Stimulated activated CD8-positive, alpha-beta memory T cell treated with anti-CD3 and anti-CD28 coated beads, Interleukin-15, amount 100 ng/mL, for 1 hour (primary cell): ENCODE data around the gene SLC12A3.
A peak's percentile ranks its signal among the peaks of the same experiment; 100 is the strongest.
"Not testable (repeated sequence)": the region's sequence is repeated elsewhere in the genome, so short reads cannot be mapped to it uniquely, and the experiment has no call there.

Source experiments
- DNase-seq: peaks from one replicate; pipeline ENCODE4 v3.0.0-alpha.2; 2020; ENCODE audit warnings: low read depth

SLC12A3 gene

GRCh38 chr16:56919099-56919800 is 54.2 kb downstream of the SLC12A3 start:
- no peak for DNase-seq

GRCh38 chr16:56921571-56921970 is 56.6 kb downstream of the SLC12A3 start:
- DNase-seq, result no peak

- no peak for DNase-seq
These were observed 58.6 kb downstream of the SLC12A3 start for GRCh38 chr16:56923481-56924091.

DNA sequence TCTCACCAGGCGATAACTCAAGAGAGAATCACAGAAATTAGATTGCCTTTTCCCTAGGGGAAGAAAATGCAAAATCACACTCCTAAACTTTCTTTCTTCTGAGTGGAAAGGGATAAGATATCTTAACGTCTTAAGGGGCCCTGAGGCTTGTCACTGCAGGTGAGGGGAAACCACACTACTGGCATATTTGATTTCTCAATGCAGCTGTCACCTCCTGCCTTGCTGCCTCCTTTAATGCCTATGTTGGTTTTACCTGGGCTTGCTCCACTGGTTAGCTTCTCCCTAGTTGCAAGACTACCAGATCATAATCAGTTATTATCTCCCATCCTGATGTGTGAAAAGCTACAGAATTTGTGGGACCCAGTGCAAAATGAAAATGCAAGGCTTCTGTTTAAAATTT is 62.5 kb downstream of the SLC12A3 start:
- no peak for DNase-seq

DNA sequence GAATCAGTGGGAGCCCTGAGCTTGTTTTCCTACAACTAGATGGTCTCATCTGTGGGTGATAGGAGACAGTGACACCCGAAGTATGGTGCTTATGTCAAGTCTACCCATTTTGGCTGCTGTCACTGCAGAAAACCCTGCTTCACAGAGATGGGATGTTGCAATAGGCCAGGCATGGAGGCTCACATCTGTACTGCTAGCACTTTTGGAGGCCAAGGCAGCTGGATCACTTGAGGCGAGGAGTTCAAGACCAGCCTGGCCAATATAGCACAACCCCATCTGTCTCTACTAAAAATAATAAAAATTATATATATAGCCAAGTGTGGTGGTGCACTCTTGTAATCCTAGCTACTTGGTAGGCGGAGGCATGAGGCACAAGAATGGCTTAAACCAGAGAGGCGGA is 64.6 kb downstream of the SLC12A3 start:
- no peak for DNase-seq

GRCh38 chr16:56930486-56931270 is 65.7 kb downstream of the SLC12A3 start:
- DNase-seq, result no peak

GRCh38 chr16:56931271-56931891 is 66.4 kb downstream of the SLC12A3 start:
- no peak for DNase-seq

DNA sequence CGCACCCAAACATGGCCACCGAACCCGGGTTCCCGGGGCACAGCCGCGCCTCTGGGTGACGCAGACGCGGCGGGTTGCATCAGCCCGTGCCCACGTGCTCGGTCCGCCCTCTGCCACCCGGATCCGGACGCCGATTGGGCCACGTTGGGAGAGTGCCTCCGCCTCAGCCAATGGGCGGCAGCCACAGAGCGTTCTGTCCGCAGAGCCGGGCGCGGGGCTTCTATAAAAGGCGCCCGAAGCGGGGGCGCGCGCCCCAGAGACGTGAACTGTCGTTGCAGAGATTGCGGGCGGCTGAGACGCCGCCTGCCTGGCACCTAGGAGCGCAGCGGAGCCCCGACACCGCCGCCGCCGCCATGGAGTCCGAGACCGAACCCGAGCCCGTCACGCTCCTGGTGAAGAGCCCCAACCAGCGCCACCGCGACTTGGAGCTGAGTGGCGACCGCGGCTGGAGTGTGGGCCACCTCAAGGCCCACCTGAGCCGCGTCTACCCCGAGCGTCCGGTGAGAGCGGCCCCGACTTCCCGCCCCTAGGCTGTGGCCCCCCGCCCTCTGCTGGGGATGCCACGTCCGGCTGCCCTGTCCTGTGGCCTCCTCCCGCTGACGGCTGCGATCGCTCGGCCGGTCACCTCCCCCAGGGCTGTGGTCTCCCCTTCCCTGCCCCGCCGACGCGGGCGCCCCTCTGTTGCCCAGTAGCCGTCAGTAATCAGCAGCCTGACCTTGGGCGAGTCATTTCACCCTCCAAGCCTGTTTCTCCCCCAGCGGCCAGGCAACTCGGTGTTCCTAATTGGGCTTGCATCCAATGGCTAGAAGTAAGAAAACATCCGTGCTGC is 67.1 kb downstream of the SLC12A3 start, which contains the start of gene HERPUD1:
Gene HERPUD1, plus strand, starts transcription at position 251 of the 829 bp plus-strand sequence. Its CDS starts 103 bp downstream, at position 354.
- peak; percentile 95 for DNase-seq

DNA sequence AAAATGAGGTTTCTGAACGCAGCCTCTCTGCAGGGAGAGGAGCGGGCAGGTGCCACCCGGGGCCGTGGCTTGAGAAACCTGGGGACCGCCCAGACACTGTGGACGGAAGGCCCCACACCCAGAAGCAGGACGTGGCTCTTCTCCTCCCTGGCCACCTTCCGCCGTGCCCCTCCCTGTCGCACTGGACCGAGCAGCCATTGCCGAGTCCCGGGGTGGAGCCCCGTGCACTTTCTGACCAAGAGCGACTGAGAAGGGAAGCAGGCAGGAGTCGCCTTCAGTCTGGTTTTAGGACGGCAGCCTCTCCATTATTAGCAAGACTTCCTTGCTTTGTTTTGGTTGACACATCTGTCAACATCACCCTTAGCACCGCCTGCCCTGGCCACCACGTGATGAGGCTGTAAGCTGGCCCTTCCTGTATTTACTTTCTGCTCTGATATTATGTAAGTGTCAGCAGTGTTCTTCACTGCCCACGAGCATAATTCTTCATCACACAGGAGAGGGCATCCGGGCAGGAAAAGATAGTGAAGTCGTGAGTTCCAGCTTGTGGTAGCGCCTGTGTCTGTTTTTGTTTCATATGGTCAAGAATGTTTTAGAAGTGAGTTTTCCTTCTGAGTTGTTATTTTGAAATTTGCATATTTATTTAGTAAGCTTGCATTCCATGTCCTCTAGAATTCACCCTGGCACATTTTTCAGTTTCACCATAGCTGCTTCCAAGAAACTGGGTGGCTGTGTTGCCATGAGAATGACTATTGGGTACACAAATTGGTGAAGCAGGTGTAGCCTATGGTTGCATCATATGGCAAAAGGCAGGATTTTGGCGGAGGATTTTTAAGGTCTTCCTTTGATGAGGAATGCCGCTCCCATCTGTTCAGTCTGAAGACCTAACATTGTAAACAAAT is 68.0 kb downstream of the SLC12A3 start:
- DNase-seq, result peak; percentile 13

- no peak for DNase-seq
These were observed 69.0 kb downstream of the SLC12A3 start for GRCh38 chr16:56933828-56934598.

DNA sequence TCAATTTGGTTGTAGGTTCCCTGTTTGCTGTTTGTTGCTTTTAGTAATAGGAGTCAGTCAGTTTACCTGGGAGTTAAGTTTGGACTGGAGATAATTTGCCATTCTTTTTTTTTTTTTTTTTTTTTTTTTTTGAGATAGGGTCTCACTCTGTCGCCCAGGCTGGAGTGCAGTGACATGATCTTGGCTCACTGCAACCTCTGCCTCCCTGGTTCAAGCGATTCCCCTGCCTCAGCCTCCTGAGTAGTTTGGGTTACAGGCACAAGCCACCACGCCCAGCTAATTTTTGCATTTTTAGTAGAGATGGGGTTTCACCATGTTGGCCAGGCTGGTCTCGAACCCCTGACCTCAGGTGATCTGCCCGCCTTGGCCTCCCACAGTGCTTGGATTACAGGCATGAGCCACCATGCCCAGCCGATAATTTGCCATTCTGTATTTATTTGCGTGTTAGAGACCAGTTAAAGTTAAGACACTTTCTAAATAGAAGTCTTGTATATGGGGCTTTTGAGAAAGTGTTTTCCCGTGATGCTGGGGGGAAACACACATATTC is 69.7 kb downstream of the SLC12A3 start:
- DNase-seq, result not testable (repeated sequence)

DNA sequence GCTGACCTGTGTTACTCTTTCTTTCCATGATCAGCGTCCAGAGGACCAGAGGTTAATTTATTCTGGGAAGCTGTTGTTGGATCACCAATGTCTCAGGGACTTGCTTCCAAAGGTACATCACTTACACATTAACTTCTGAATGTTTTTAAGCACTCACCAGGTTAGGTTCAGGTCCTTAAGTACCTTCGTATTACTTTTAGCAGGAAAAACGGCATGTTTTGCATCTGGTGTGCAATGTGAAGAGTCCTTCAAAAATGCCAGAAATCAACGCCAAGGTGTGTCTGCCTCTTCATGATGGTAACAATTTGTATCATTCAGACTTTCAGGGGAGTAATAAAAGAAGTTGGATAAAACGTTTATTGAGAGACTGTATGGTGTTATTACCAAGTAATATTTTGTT is 70.2 kb downstream of the SLC12A3 start:
- no peak for DNase-seq

GRCh38 chr16:56936491-56936890 is 71.5 kb downstream of the SLC12A3 start:
- DNase-seq, result no peak

- DNase-seq, result no peak
These were observed 71.9 kb downstream of the SLC12A3 start for GRCh38 chr16:56936950-56937349.

DNA sequence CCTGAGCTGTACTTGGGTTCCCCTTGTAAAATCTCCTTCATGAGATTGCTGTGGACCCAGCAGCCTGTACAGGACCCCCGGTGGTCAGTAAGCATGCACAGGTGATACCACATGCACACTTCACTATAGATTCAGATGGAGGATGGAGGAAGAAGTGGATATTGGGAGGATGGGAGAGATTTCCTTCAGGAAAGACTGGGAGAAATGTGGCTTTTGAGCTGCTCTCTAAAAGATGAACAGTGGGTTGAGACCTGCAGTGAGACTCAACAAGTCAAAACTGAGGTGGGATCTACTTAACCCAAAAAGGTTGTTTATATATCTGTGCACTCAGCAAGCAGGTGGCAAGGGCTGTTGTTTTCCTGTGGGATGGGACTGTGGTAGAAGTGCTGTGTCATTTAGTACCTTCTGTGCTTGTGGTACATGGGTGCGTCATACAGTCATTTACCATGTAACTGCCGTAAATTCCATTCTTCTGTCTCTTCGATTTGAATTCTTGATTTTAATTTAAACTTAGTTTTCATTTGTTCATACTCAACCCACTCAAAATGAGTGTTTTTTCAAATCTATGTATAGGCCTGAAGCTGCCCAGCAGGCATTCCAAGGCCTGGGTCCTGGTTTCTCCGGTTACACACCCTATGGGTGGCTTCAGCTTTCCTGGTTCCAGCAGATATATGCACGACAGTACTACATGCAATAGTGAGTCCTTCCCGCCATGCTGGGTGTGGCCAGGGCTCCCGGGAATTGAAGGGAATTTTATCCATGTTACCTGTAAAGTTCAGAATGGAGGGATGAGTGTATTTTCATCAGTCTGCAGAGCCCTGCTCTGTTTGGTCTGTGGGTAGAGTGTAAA is 73.9 kb downstream of the SLC12A3 start:
- DNase-seq, result no peak

- DNase-seq, result no peak
These were observed 74.8 kb downstream of the SLC12A3 start for GRCh38 chr16:56939801-56940200.

DNA sequence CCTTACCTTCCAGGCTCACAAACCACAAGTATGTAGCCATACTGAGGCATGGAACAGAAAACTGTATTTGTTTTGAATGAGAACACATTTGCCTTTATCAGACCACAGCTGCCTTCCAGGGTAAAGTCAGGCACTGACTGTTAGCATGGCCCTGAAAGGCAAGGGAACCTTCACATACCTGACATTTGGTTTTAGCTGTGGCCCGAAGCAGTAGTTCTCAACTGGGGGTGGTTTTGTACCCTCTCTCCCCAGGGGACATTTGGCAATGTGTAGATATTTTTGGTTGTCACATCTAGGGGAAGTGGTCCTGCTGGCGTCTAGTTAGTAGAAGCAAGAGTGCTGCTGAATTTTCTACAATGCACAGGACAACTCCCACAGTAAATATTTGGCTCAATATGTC is 76.1 kb downstream of the SLC12A3 start:
- DNase-seq, result no peak

DNA sequence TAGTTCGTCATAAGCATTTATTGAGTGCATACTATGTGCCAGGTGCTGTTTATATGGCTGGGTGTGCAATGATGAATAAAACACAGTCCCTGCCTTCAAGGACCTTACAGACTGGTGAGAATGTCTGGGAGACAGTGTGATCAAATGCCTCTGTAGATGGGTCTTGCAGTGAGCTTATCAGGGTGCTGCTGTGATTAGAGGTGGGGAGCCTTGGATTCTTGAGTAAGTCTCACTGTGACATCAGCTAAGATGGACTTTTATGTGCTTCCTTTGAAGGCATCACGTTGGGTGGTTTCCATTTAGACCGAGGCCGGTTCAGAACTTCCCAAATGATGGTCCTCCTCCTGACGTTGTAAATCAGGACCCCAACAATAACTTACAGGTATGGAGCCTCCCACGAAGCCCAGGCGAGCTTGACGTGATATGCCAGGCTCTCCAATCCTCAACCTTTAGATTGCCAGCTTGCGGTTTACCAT is 76.9 kb downstream of the SLC12A3 start:
- DNase-seq, result no peak
